ENCODE measurements around the gene ZSWIM6.
"Not testable (repeated sequence)": the region's sequence is repeated elsewhere in the genome, so short reads cannot be mapped to it uniquely, and the experiment has no call there.

The ZSWIM6 gene

DNA sequence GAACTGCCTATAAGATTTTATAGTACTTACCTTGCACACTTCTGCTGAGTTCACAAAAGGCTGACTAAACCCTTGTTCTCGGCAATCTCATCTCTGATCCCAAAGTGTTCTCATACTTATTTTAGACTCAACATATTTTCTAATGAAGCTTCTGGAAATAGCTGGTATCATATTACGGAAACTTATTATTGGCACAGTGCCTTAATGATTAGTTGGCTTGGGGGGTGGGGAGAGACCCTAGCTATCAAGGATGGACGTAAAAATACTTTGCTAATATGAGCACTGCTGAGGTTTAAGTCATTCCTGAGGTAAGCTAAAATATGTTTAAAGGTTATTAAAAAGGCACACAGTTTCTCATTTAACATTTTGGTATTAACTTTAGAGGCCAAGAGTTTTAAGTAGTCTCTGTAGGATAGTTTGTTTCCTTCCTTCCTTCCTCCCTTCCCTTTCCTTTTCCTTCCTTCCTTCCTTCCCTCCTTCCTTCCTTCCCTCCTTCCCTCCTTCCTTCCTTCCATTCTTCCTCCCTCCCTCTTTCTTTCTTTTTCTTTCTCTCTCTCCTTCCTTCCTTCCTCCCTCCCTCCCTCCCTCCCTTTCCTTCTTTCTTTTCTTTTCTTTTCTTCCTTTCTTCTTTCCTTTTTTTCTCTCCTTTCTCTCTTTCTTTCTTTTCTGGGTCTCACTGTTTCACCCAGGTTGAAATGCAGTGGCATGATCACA lies 31.5 kb downstream of the ZSWIM6 start:
- no peak for DNase-seq (ENCODE audit: low read depth)

DNA sequence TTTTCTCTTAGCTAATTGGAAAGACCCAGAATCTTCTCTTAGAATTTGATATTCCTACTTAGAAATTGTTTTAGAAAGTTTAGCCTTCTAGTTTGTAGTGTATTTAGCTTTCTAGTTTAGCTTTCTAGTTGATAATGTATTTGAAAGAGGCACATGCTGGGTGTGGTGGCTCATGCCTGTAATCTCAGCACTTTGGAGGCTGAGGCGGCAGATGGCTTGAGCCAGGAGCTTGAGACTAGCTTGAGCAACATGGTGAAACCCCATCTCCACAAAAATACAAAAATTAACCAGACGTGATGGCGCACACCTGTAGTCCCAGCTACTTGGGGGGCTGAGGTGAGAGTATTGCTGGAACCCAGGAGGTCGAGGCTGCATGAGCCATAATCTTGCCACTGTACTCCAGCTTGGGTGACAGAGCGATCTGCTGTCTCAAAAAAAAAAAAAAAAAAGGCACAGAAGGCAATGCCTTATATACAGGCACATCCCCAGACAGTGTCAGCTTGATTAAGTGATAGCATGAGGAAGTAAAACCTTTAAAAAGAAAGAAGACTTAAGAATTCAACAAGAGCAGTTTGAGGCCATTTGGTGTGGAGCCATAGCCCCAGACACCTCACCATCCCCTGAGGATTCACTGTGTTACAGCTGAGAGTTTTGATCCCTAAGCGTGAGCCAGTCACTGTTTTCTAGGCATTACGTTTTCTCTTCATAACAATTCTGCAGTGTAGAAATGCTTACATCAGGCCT lies 34.6 kb downstream of the ZSWIM6 start:
- no peak for DNase-seq (ENCODE audit: low read depth)

DNA sequence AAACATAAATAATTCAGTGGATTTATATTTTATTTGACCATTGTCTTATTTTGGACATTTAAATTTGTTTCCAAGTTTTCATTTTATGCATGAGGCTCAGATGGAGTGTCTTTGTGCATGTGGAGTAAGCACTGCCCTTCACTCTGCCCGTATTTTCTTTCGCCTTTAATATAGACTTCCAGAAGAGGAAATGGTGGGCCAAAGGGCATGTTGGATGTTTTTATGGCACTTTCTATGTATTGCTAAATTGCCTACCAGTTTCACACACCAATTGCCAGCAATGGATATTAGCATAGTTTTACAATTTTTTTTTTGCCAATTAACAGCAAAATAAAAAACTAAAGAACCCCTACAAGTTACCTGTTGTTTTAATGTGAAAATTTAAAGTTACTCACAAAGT lies 38.4 kb downstream of the ZSWIM6 start:
- DNase-seq (ENCODE audit: low read depth) = no peak

DNA sequence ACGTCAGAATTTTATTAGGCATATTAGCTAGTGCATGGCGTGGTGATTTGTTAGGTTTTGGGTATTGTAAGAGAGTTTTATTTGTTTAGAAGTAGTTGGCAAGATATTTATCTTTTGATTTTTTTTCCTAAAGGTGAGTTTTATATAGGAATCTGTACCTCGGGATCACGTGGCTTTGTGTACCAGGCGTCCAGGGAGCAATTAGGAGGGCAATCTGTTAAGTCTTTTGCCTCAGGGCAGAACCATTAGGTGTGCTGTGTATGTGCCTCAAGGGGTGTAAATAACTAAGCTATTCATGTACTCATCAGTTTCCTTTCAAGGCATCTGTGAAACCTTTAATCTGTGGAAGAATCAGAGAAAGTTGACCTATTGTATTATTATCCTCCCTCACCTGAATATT lies 39.4 kb downstream of the ZSWIM6 start:
- DNase-seq (ENCODE audit: low read depth) = no peak

DNA sequence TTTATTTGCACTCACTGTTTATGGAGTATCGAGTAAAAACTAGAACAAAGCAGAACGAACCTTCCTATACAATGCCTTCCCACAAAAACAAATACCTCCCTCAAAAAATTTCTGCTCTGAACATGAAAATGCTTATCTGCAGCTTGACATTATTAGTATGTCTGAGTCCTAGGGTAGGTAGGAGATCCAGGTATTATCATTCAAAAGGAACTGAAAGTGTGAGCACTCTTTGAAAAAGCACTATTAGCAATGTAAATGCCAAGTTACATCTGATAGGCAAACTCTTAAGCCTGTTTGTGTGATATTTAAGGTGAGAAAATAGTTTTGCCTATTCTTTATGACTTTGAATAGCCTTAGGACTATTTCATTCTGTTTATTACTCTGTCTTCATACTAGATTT lies 47.6 kb downstream of the ZSWIM6 start:
- no peak for DNase-seq (ENCODE audit: low read depth)

DNA sequence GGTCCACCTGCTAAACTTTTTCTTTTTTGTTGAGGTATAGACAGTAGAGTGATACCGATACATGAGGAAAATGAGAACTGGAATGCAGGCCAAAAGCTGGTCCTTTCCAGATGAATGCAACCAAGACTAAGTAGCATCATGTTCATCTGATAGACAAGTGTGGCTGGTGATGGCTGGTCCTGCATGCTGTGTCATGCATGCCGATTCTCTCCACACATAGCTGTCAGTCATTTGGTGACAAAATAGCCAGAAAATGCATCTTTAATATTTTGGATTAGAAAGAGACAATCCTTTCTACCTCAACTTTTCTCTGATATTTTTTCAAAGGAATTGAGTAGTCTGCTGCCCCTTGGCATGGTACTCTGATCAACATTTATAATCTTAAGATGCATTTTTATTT lies 49.9 kb downstream of the ZSWIM6 start:
- DNase-seq (ENCODE audit: low read depth) = no peak

DNA sequence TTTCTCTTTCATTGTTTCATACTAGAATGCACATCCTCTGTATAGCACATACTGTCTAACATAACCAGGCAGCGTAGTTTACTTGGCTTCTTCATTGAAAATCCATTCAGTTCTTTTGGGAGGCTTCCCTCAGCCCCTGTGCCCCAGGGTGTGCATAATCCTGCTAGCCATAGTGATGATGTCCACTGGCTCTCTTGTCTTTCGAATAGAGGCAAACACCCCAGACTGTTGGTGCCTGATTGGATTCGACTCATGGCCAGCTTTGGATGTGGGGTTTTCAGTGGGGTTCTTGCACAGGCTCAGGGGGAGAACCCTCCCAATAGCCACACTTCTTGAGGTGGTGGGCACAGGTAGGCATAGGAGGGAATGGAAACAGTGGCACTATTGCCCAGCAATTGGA lies 53.6 kb downstream of the ZSWIM6 start:
- DNase-seq (ENCODE audit: low read depth) = no peak

DNA sequence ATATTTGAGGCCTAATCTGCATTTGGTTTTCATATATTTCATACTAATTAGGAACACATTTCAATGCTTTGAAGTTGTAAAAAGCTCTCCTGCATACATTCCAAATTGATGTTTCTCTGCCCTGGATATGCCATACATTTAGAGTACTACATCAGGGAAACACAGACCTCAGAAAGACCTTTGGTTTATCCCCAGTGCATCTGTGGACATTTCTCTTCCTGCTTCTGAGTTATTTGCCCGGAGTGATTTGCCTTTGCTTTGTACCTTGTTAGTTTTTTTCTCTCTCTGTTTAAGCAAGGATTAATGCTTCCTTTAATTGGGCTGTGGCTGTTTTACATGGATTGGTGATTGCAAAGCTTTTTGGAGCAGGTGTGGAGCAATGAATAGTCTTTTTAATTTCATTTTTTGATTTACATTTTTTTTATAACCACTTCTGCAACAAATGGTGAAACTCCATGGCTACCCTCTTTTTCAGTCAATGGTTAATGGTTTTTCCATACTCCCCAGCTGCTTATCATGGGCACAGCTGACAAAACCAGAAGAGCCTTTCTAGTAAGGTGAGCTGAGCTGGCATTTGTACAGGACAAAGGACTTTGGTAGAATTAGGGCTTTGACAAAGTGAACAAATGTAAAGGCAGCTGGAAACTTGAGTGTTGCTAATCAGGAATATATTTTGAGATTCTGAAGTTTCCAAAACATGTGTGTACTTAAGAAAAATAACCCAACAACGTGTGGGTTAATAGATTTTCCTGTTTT lies 54.2 kb downstream of the ZSWIM6 start:
- no peak for DNase-seq (ENCODE audit: low read depth)

DNA sequence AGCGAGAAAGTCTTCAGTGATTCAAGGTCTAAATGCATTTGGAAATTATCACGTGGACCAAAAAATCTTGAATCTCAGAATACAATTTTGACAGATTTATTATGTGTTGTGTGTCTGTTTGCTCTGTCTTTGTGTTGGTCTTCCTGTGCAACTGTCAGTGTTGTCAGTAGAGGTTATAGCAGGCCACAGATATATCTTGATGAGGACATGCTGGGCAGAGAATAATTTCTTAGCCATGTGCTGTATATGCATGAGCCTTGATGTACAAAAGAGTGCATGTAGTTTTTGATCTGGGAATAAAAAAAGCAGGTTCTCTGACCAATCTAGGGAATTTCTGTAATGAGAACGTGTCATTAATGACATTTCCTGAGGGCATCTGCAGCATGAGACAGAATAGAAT lies 57.6 kb downstream of the ZSWIM6 start:
- DNase-seq (ENCODE audit: low read depth) = no peak

DNA sequence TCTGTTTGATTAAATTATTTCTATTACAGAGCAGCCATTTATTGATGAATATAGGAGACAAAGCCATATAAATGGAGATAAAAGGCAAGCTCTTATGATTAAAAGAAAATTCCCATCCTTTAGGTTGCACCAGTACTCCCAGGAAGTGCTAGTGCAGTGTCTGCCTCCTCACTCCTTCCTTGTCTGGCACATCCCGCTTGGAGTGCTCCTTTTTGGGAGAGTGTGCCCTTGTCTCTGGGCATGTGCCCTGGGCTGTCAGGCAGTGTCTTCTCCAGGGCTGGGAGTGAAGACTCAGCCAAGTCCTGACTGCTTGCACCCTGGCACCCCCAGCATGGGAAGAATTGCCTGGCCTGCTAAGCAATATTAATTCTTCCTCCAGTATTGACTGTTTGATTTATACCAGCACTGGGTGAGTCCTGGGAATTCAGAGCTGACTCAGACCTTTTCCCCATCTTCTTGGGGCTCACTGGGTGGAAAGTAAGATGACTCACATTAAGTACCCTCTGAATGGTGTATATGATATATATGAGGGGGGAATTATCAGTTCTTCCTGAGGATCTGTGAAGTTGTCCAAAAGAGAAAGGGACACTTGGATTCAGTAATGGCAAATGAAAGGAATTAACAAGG lies 62.1 kb downstream of the ZSWIM6 start:
- peak; percentile 20 for DNase-seq (ENCODE audit: low read depth)

DNA sequence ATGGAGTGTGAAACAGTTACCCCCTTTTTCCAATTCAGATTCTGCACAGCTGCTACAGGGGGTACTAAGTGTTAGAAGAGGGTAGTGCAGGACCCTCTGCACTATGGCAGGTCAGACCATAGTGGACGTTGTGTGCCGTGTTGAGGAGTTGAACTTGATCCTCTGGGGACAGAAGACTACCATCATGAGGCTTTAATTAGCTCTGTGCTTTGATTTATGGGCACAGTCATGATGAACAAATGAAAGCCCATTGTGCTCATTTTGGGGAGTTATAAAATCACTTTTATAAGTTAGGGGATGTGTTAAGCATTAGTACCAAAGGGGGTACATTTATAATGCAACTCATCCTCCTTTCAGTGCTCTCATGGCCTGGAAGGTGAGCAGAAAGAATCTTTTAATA lies 62.7 kb downstream of the ZSWIM6 start:
- DNase-seq (ENCODE audit: low read depth) = no peak

DNA sequence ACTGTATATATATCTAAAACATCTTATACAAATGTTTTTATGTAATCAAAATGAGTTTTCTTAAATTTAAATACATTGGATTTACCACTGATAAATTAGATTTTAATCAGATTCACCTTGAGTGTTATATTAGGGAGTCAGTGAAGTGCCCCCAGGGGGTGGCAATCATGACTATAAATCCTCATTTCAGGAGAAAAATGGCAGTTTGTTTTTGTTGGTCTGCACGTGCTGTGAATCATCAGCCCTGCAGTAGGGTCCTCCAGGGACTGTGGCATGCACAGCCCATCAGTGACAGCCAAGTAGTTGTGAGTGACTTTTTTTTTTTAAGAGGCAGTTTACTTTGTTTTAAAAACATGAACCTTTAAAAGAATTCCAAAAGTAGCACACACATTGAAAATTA lies 65.2 kb downstream of the ZSWIM6 start:
- no peak for DNase-seq (ENCODE audit: low read depth)

DNA sequence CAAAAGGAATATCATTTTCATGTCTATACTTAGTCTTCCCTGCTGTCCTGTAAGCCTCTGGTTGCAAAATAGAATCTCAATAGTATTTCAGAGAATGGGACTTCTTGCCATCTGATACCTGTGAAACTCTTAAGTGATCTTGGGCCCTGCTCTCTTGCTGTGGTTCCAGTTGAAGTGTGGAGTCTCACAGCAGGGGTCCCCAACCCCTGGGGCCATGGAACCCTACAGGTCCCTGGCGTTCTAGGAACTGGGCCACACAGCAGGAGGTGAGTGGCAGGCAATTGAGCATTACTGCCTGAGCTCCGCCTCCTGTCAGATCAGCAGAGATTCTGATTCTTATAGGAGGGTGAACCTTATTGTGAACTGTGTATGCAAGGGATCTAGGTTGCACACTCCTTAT lies 65.9 kb downstream of the ZSWIM6 start:
- no peak for DNase-seq (ENCODE audit: low read depth)

DNA sequence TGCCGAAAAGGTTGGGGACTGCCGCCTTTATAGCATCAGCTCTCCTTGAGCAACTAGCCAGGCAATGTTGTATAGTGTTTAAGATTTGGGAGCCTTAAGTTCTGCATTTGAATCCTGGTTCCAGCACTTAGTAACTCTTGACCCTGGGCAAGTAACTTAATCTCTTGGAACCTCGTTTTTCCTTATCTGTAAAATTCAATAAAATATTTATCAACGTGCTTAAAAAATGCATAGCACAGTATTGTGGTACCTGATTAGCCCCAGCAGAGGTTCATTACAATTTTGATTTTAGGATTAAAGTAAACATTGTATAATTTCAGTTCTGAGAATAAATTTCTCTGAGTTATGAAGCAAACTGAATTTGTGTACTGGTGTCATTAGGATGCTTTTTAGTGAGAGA lies 66.4 kb downstream of the ZSWIM6 start:
- DNase-seq (ENCODE audit: low read depth) = no peak

DNA sequence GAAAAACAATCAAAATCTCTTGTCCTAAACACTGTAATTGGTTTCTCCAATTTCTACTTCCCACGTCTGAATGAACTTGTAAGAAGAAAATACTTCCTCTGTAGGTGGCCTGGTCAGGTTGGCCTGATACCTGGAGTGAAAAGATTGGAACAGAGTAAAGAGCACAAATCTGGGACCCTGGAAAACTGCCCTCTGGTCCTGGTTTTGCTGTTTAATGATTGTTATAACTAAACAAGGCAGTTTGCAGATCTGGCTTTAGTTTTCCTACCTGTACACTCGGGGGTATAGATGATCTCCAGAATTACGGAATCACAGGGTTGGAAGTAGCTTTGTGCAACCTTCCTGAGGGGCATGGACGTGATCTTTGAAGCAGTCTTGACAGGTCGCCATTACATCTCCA lies 67.6 kb downstream of the ZSWIM6 start:
- no peak for DNase-seq (ENCODE audit: low read depth)

DNA sequence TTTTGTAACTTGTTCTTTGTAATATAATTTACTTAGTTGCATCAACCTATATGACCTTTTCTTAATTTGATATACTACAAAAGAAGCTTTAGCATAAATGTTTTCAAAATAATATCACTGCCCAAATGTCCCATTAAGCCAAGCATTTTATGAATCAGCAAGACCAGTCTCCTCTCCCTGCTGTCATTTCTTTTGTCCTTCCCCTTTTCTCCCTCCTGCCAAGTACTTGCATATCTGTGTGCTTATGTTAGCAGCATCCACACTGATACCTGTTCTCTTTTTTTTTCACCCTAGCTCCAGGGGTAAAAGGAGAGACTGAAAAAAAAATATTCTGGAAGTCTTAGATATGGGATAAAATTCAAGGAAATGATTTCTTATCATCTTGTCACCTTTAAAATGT lies 69.7 kb downstream of the ZSWIM6 start:
- no peak for DNase-seq (ENCODE audit: low read depth)

DNA sequence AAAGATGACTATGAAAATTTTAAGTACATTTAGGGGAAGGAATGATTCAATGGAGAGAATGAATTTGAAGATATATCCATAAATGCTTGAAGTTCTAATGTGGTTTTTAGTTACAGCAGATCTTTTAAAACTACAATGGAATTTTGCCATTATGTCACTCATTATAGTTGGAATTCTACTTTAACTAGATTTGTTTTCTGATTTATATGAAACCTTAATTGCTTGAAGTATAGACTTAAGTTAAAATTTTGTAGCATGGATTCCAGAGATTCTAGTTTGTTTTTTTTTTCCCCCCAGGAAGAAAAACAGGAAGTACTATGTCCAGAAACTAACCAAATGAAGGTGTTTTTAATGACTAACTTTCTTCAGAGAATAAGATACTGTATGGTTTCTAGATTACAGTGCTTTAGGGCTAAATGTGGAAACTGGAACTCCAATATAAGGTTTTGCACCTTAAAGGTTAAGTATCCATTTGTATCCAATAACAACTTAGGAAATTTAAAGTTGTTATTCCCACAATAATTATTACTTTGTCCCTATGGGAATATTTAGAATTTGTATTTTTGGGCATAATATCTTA lies 70.3 kb downstream of the ZSWIM6 start:
- no peak for DNase-seq (ENCODE audit: low read depth)

DNA sequence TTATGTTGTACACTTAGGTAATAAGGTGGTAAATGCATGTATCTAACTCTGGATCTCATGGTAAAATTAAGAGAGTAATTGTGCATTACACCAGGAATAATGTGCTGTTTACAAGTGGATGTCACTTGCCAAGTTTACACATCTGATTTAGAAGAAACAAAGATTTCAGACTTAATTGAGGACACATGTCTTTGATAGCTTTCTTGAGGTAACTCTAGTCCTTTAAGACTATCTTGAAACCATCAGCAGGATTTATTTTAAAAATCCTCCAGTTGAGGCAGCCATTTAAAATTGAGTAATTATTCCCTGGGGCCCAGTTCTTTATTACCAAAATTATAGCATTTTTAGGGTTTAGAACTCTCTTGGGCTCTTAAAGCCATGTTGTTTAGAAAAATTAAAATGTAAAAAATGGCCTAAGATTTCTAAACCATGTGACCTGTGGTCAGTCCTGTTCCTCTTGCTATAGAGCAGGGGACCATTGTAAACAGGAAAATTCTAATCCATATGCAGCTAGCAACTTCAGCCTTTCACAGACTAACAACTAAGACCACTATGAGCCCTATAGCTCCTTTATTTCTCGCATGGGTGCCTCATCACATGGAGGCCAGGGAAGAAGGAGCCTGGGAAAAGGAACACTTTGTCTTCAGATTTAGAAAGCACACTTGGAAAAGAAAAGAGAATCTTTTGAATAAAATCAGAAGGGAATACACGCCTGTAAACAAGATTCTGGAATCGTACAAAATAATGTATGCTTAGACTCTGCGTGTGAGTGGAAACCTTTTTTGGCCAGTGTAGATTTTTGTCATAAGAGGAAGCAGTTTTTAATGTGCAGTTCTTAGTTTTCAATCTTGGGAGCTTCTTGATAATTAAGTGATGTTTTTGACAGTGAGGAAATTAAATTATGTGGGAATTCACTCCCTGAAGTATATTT lies 71.2 kb downstream of the ZSWIM6 start:
- no peak for DNase-seq (ENCODE audit: low read depth)

DNA sequence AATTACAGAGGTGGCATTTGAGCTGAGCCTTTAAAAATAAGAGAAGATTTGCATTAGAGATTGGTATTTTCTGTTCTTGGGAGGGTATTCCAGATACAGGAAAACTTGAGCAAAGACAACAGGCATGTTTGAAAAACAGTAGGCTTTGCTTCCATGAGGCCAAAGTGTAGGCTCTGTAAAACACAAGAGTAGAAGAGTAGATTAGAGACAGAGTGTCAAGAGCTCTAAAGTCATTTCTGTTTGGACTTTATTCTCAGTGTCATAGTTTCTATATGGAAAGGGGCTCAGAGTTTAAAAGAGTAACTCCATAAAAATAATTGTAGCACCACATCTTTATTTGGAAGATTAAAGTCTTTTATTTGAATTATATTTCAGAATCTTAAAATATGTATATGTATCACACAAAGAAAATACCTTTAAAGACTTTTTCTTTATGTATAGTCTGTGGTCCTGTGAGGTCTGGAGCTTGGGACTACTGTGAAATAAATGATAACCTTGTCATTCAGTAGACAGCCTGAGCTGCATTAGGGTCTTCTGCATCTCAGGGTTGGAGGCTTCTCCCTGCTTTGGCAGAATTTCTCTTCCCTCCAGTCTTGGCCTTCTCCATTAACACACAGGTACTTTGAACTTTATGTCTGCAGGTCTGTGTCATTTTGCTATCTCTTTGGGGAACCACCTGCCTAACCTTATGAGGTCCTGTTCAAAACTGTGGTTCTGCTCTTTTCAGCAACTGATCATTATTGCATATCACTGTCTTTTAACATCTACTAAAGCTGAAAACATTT lies 73.6 kb downstream of the ZSWIM6 start:
- DNase-seq (ENCODE audit: low read depth) = no peak

DNA sequence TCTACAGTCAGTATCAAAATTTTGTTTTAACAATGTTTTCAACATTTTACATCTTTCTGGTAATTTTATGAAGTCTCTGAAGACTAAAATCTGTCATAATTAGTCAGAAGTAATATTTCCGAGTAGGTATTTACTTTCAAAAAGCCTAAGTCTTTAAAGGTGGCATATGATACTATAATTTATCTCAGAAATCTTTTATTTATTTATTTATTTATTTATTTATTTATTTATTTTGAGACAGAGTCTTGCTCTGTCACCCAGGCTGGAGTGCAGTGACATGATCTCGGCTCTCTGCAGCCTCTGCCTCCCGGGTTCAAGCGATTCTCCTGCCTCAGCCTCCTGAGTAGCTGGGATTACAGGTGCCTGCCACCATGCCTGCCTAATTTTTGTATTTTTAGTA lies 74.4 kb downstream of the ZSWIM6 start:
- not testable (repeated sequence) for DNase-seq (ENCODE audit: low read depth)

All from HS-5 (cell line).